ENCODE data around the gene HELQ. TPM values are rescaled to one million over a fixed set of nuclear protein-coding genes. Genes with fewer than 3 reads are reported as not detected.

HELQ gene
- total and polyA plus RNA-seq, 4 donors = 5.8 to 10.0 (median 6.7) TPM

DNA sequence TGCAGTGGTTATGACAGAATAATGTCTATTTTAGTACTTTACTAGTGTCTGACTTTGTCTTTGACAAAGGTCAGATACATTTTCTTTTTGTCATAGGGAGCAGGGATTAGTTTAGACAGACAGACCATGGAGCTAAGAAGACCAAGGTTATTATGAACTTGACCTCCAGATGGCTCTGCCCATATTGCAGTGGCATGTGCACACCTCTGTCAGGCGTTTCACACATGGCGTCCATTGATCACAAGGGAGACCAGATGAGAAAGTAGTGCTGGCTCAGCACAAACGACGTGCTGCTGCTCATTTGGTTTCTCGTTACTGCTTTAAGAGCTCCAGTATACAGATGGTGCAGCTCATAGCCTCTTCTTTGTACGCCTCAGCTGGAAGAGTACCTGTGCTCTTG lies 64.7 kb downstream of the HELQ start:
- no peak for DNase-seq (ENCODE audit: low spot score)
- Histone ChIP-seq H3K9ac (ENCODE audit: low read depth in 1 of 2, low read length in 2 of 2) (no peak overlapping the region), H3K36me3 (ENCODE audit: control insufficient read depth in 4 of 4, insufficient read depth in 3 of 4, low read depth in 1 of 4, low read length in 3 of 4) (no peaks in the 10 kb centered on the region), H3K27me3 (ENCODE audit: control insufficient read depth in 4 of 4, insufficient read depth in 4 of 4, low read length in 3 of 4) (no peaks in the 10 kb centered on the region), H3K4me3 (ENCODE audit: low read depth in 1 of 3, low read length in 3 of 3) (no peak overlapping the region), H3K9me3 (ENCODE audit: control insufficient read depth in 4 of 4, low read length in 3 of 4) (no peaks in the 10 kb centered on the region), H3K4me1 (ENCODE audit: control insufficient read depth in 4 of 4, insufficient read depth in 4 of 4, low read length in 3 of 4) (no peaks in the 10 kb centered on the region), H3K27ac (ENCODE audit: low read depth in 1 of 2, low read length in 2 of 2) (no peak overlapping the region)
- WGBS = 75% methylated on average over 6 of the region's 6 CpGs
- TF ChIP-seq, protein P1, sequence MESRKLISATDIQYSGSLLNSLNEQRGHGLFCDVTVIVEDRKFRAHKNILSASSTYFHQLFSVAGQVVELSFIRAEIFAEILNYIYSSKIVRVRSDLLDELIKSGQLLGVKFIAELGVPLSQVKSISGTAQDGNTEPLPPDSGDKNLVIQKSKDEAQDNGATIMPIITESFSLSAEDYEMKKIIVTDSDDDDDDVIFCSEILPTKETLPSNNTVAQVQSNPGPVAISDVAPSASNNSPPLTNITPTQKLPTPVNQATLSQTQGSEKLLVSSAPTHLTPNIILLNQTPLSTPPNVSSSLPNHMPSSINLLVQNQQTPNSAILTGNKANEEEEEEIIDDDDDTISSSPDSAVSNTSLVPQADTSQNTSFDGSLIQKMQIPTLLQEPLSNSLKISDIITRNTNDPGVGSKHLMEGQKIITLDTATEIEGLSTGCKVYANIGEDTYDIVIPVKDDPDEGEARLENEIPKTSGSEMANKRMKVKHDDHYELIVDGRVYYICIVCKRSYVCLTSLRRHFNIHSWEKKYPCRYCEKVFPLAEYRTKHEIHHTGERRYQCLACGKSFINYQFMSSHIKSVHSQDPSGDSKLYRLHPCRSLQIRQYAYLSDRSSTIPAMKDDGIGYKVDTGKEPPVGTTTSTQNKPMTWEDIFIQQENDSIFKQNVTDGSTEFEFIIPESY (IDR thresholded peaks at IDR 0.05) = no peak
- no peak for TF ChIP-seq HNF4G (IDR thresholded peaks at IDR 0.05)
- TF ChIP-seq YY1 (IDR thresholded peaks at IDR 0.05) = no peak
- no peak for TF ChIP-seq EGR1 (IDR thresholded peaks at IDR 0.05; ENCODE audit: low read depth in 2 of 2)
- TF ChIP-seq RAD21 (IDR thresholded peaks at IDR 0.05) = no peak
- no peak for TF ChIP-seq TAF1 (conservative IDR thresholded peaks at IDR 0.05)
- no peak for TF ChIP-seq RXRA (IDR thresholded peaks at IDR 0.05)
- no peak for TF ChIP-seq FOXA1 (IDR thresholded peaks at IDR 0.05)

DNA sequence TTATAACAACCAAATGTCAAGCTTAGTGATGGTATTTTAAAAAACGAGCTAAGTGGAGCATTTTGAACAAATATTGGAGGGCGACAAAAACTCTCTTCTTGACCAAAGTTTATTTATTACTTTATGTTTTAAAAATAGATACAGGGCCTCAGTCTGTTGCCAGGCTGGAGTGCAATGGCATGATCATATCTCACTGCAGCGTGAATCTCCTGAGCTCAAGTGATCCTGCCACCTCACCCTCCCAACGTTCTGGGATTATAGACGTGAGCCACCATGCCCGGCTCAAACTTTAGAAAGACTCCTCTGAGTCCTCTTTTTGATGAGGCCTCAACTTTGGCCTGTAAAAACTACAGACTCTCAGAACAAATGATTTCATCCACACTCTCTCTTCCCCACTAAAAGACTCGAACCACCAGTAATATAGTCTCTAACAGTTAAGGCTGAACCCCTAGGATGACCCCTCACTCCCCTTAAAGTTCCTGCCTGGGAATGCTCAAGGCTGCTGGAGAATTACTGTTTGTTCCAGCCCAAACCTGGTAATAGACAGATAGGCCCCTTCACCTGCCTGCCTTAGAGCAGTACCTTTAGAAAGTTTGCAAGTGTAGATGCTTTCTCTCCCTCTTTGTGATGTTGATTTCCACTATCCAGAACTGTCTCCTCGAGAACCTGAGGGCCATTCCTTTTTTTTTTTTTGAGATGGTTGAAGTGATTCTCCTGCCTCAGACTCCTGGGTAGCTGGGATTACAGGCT lies 65.7 kb downstream of the HELQ start:
- 86% methylated on average over 8 of the region's 8 CpGs for WGBS
- Histone ChIP-seq H3K4me3 (ENCODE audit: low read depth in 1 of 3, low read length in 3 of 3) (no peak overlapping the region), H3K27me3 (ENCODE audit: control insufficient read depth in 4 of 4, insufficient read depth in 4 of 4, low read length in 3 of 4) (no peaks in the 10 kb centered on the region), H3K27ac (ENCODE audit: low read depth in 1 of 2, low read length in 2 of 2) (no peak overlapping the region), H3K9me3 (ENCODE audit: control insufficient read depth in 4 of 4, low read length in 3 of 4) (no peaks in the 10 kb centered on the region), H3K36me3 (ENCODE audit: control insufficient read depth in 4 of 4, insufficient read depth in 3 of 4, low read depth in 1 of 4, low read length in 3 of 4) (no peaks in the 10 kb centered on the region), H3K9ac (ENCODE audit: low read depth in 1 of 2, low read length in 2 of 2) (no peak overlapping the region), H3K4me1 (ENCODE audit: control insufficient read depth in 4 of 4, insufficient read depth in 4 of 4, low read length in 3 of 4) (no peaks in the 10 kb centered on the region)
- TF ChIP-seq SP1 (IDR thresholded peaks at IDR 0.05) = no peak
- TF ChIP-seq RAD21 (IDR thresholded peaks at IDR 0.05) = no peak
- no peak for TF ChIP-seq EGR1 (IDR thresholded peaks at IDR 0.05; ENCODE audit: low read depth in 2 of 2)
- no peak for TF ChIP-seq RXRA (IDR thresholded peaks at IDR 0.05)
- no peak for TF ChIP-seq NR2F2 (IDR thresholded peaks at IDR 0.05)
- no peak for TF ChIP-seq FOXA1 (IDR thresholded peaks at IDR 0.05)
- TF ChIP-seq, protein P2, sequence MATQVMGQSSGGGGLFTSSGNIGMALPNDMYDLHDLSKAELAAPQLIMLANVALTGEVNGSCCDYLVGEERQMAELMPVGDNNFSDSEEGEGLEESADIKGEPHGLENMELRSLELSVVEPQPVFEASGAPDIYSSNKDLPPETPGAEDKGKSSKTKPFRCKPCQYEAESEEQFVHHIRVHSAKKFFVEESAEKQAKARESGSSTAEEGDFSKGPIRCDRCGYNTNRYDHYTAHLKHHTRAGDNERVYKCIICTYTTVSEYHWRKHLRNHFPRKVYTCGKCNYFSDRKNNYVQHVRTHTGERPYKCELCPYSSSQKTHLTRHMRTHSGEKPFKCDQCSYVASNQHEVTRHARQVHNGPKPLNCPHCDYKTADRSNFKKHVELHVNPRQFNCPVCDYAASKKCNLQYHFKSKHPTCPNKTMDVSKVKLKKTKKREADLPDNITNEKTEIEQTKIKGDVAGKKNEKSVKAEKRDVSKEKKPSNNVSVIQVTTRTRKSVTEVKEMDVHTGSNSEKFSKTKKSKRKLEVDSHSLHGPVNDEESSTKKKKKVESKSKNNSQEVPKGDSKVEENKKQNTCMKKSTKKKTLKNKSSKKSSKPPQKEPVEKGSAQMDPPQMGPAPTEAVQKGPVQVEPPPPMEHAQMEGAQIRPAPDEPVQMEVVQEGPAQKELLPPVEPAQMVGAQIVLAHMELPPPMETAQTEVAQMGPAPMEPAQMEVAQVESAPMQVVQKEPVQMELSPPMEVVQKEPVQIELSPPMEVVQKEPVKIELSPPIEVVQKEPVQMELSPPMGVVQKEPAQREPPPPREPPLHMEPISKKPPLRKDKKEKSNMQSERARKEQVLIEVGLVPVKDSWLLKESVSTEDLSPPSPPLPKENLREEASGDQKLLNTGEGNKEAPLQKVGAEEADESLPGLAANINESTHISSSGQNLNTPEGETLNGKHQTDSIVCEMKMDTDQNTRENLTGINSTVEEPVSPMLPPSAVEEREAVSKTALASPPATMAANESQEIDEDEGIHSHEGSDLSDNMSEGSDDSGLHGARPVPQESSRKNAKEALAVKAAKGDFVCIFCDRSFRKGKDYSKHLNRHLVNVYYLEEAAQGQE (IDR thresholded peaks at IDR 0.05) = no peak
- no peak for TF ChIP-seq HNF4A (conservative IDR thresholded peaks at IDR 0.05)
- TF ChIP-seq, protein P3, sequence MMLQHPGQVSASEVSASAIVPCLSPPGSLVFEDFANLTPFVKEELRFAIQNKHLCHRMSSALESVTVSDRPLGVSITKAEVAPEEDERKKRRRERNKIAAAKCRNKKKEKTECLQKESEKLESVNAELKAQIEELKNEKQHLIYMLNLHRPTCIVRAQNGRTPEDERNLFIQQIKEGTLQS (IDR thresholded peaks at IDR 0.05) = no peak
- TF ChIP-seq, protein P4, sequence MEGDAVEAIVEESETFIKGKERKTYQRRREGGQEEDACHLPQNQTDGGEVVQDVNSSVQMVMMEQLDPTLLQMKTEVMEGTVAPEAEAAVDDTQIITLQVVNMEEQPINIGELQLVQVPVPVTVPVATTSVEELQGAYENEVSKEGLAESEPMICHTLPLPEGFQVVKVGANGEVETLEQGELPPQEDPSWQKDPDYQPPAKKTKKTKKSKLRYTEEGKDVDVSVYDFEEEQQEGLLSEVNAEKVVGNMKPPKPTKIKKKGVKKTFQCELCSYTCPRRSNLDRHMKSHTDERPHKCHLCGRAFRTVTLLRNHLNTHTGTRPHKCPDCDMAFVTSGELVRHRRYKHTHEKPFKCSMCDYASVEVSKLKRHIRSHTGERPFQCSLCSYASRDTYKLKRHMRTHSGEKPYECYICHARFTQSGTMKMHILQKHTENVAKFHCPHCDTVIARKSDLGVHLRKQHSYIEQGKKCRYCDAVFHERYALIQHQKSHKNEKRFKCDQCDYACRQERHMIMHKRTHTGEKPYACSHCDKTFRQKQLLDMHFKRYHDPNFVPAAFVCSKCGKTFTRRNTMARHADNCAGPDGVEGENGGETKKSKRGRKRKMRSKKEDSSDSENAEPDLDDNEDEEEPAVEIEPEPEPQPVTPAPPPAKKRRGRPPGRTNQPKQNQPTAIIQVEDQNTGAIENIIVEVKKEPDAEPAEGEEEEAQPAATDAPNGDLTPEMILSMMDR (IDR thresholded peaks at IDR 0.05; ENCODE audit: low read depth, low read length, missing input control) = no peak
- TF ChIP-seq JUND (IDR thresholded peaks at IDR 0.05) = no peak
- TF ChIP-seq, protein P1 (IDR thresholded peaks at IDR 0.05) = no peak
- TF ChIP-seq, protein P5, sequence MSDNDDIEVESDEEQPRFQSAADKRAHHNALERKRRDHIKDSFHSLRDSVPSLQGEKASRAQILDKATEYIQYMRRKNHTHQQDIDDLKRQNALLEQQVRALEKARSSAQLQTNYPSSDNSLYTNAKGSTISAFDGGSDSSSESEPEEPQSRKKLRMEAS (IDR thresholded peaks at IDR 0.05) = no peak
- TF ChIP-seq GABPA (IDR thresholded peaks at IDR 0.05 in 1 of 2, conservative IDR thresholded peaks at IDR 0.05 in 1 of 2) = no peak
- TF ChIP-seq TAF1 (conservative IDR thresholded peaks at IDR 0.05) = no peak
- TF ChIP-seq HNF4G (IDR thresholded peaks at IDR 0.05) = no peak
- no peak for DNase-seq (ENCODE audit: low spot score)
